ENCODE data around the gene TUBA4A. TPM values are rescaled to one million over a fixed set of nuclear protein-coding genes. Genes with fewer than 3 reads are reported as not detected.

The TUBA4A gene
- total RNA-seq, 1 donor from 2014 or later: 45.4 TPM

- no peak overlapping the region for H3K27ac ChIP-seq
- ATAC-seq (no peak), DNase-seq (peak; percentile 9)
- H3K36me3 ChIP-seq: no peaks in the 10 kb centered on the region
- H3K4me1 ChIP-seq: peaks cover 15% of the 10 kb centered on the region
- intact Hi-C loops (cut with DNase I): loop anchor here (5.0 kb wide), 1 partner anchor 130 kb away; the partner anchor contains the start of gene NHEJ1
- H3K27me3 ChIP-seq: no peaks in the 10 kb centered on the region
- H3K9me3 ChIP-seq: no peaks in the 10 kb centered on the region
- H3K4me3 ChIP-seq: no peak overlapping the region
- no peak for TF ChIP-seq CTCF (IDR thresholded peaks at IDR 0.05)
Measured at GRCh38 chr2:219292616-219293015, 38.9 kb upstream of the TUBA4A start.

GRCh38 chr2:219291910-219292490 lies 38.3 kb upstream of the TUBA4A start:
- no peaks in the 10 kb centered on the region for H3K9me3 ChIP-seq
- H3K27ac ChIP-seq: no peak overlapping the region
- peaks cover 15% of the 10 kb centered on the region for H3K4me1 ChIP-seq
- no peak for ATAC-seq
- DNase-seq: peak; percentile 45
- TF ChIP-seq CTCF (IDR thresholded peaks at IDR 0.05): no peak
- intact Hi-C loops (cut with DNase I): loop anchor here (5.0 kb wide), 1 partner anchor 130 kb away; the partner anchor contains the start of gene NHEJ1
- no peaks in the 10 kb centered on the region for H3K36me3 ChIP-seq
- no peaks in the 10 kb centered on the region for H3K27me3 ChIP-seq
- no peak overlapping the region for H3K4me3 ChIP-seq

GRCh38 chr2:219291394-219291793 lies 37.7 kb upstream of the TUBA4A start:
- Histone ChIP-seq H3K27ac (no peak overlapping the region), H3K36me3 (no peaks in the 10 kb centered on the region), H3K4me1 (peaks cover 15% of the 10 kb centered on the region), H3K4me3 (no peak overlapping the region), H3K9me3 (no peaks in the 10 kb centered on the region), H3K27me3 (no peaks in the 10 kb centered on the region)
- intact Hi-C loops (cut with DNase I): loop anchor here (5.0 kb wide), 1 partner anchor 129 kb away; the partner anchor contains the start of gene NHEJ1
- ATAC-seq (no peak), DNase-seq (peak; percentile 22)
- no peak for TF ChIP-seq CTCF (IDR thresholded peaks at IDR 0.05)

- Histone ChIP-seq H3K4me1 (peaks cover 15% of the 10 kb centered on the region), H3K27ac (no peak overlapping the region), H3K27me3 (no peaks in the 10 kb centered on the region), H3K36me3 (no peaks in the 10 kb centered on the region), H3K4me3 (no peak overlapping the region), H3K9me3 (no peaks in the 10 kb centered on the region)
- intact Hi-C loops (cut with DNase I): loop anchor here (5.0 kb wide), 1 partner anchor 128 kb away; the partner anchor contains the start of gene NHEJ1
- TF ChIP-seq CTCF (IDR thresholded peaks at IDR 0.05): no peak
- DNase-seq (peak; percentile 48), ATAC-seq (no peak)
Measured at GRCh38 chr2:219290381-219291171, 36.9 kb upstream of the TUBA4A start.

- H3K4me1 ChIP-seq: peaks cover 12% of the 10 kb centered on the region
- ATAC-seq (peak; percentile 24), DNase-seq (peak; percentile 77)
- no peak overlapping the region for H3K27ac ChIP-seq
- peaks cover 7% of the 10 kb centered on the region for H3K36me3 ChIP-seq
- intact Hi-C loops (cut with DNase I): loop anchor here (5.0 kb wide), 1 partner anchor 127 kb away; the partner anchor contains the start of gene NHEJ1
- no peak overlapping the region for H3K4me3 ChIP-seq
- H3K27me3 ChIP-seq: no peaks in the 10 kb centered on the region
- no peaks in the 10 kb centered on the region for H3K9me3 ChIP-seq
- no peak for TF ChIP-seq CTCF (IDR thresholded peaks at IDR 0.05)
Measured at GRCh38 chr2:219289537-219290361, 36.0 kb upstream of the TUBA4A start.

Data from upper lobe of right lung (tissue), 1 donor.